CD14-positive monocyte (primary cell): ENCODE measurements around the gene NBDY. TPM values are rescaled to one million over a fixed set of nuclear protein-coding genes. Genes with fewer than 3 reads are reported as not detected.
"Not testable (repeated sequence)": the region's sequence is repeated elsewhere in the genome, so short reads cannot be mapped to it uniquely, and the experiment has no call there.

Experiments used
- DNase-seq, 3 donors: peaks; one replicate each; pipeline ENCODE4 v3.0.0-alpha.2; 2011 to 2022
- H2AFZ ChIP-seq: 2 replicates; pipeline ENCODE4 v1.6.0; 2012; ENCODE audit warnings: mild to moderate bottlenecking, low read depth, low read length, inconsistent platforms; ENCODE audit not compliant: insufficient read depth, poor library complexity, severe bottlenecking
- H3K27ac ChIP-seq, 2 donors: 1 replicate in 1 of 2; 2 replicates in 1 of 2; pipeline ENCODE4 v1.5.1; 2012 to 2013; ENCODE audit warnings: low read length in 2 of 2, control low read depth in 1 of 2, inconsistent platforms in 1 of 2, low read depth in 1 of 2, mild to moderate bottlenecking in 1 of 2
- H3K27me3 ChIP-seq, 2 donors: one replicate each; pipeline versions ENCODE4 v1.6.0 to v1.6.1; 2011 to 2013; ENCODE audit warnings: low read length in 2 of 2; ENCODE audit not compliant: control insufficient read depth in 2 of 2, insufficient read depth in 2 of 2
- H3K36me3 ChIP-seq, 2 donors: replicated peaks in 1 of 2; 1 replicate in 1 of 2; 2 replicates in 1 of 2; pipeline versions ENCODE4 v1.5.1 to v1.6.1; 2012 to 2013; ENCODE audit warnings: low read length in 2 of 2, control low read depth in 1 of 2, inconsistent platforms in 1 of 2, mild to moderate bottlenecking in 1 of 2; ENCODE audit not compliant: insufficient read depth in 2 of 2, control insufficient read depth in 1 of 2
- H3K4me1 ChIP-seq, 2 donors: 1 replicate in 1 of 2; 2 replicates in 1 of 2; pipeline versions ENCODE4 v1.5.1 to v1.6.1; 2012 to 2013; ENCODE audit warnings: low read length in 2 of 2, control low read depth in 1 of 2, inconsistent platforms in 1 of 2, mild to moderate bottlenecking in 1 of 2, moderate library complexity in 1 of 2; ENCODE audit not compliant: insufficient read depth in 2 of 2, control insufficient read depth in 1 of 2
- H3K4me2 ChIP-seq: replicated peaks from 2 replicates; pipeline ENCODE3; 2012; ENCODE audit warnings: low read length, moderate library complexity, mild to moderate bottlenecking; ENCODE audit not compliant: poor library complexity, severe bottlenecking; ENCODE audit errors: extremely low read depth
- H3K4me3 ChIP-seq, 3 experiments: fragments of 200-600 bp in 1 of 3; sonication (generic) in 1 of 3; replicated peaks in 1 of 3; 1 replicate in 2 of 3; 2 replicates in 1 of 3; pipeline ENCODE4 v1.5.1; 2011 to 2013; ENCODE audit warnings: low read length in 3 of 3, mild to moderate bottlenecking in 3 of 3, control low read depth in 2 of 3, low read depth in 2 of 3, inconsistent platforms in 1 of 3, moderate library complexity in 1 of 3
- H3K79me2 ChIP-seq: 2 replicates; pipeline ENCODE4 v1.6.0; 2012; ENCODE audit warnings: mild to moderate bottlenecking, control low read depth, inconsistent platforms, low read length, moderate library complexity; ENCODE audit not compliant: insufficient read depth
- H3K9ac ChIP-seq: 2 replicates; pipeline ENCODE4 v1.6.0; 2017; ENCODE audit warnings: low read length, mild to moderate bottlenecking; ENCODE audit not compliant: insufficient read depth, poor library complexity, severe bottlenecking
- H3K9me3 ChIP-seq, 2 donors: replicated peaks in 1 of 2; 1 replicate in 1 of 2; 2 replicates in 1 of 2; pipeline versions ENCODE4 v1.5.1 to v1.6.1; 2012 to 2013; ENCODE audit warnings: low read length in 2 of 2, control low read depth in 1 of 2; ENCODE audit not compliant: control insufficient read depth in 1 of 2, insufficient read depth in 1 of 2
- H4K20me1 ChIP-seq: 2 replicates; pipeline ENCODE4 v1.6.0; 2012; ENCODE audit warnings: mild to moderate bottlenecking, low read length, control low read depth, moderate library complexity; ENCODE audit not compliant: insufficient read depth
- H3K27ac Mint-ChIP-seq, 7 donors: one replicate each; pipeline ENCODE4 v1.8.0; 2020; ENCODE audit warnings: mild to moderate bottlenecking in 7 of 7, mixed read lengths in 7 of 7, moderate library complexity in 6 of 7, inconsistent platforms in 2 of 7
- H3K27me3 Mint-ChIP-seq, 3 donors: one replicate each; pipeline ENCODE4 v1.8.0; 2021 to 2022; ENCODE audit warnings: low read depth in 3 of 3, mild to moderate bottlenecking in 3 of 3, mixed read lengths in 3 of 3, moderate library complexity in 3 of 3, inconsistent platforms in 1 of 3
- H3K36me3 Mint-ChIP-seq, 2 donors: one replicate each; pipeline ENCODE4 v1.8.0; 2020; ENCODE audit warnings: mixed read lengths in 2 of 2, inconsistent platforms in 1 of 2, mild to moderate bottlenecking in 1 of 2
- H3K4me1 Mint-ChIP-seq: one replicate; pipeline ENCODE4 v1.8.0; 2020; ENCODE audit warnings: mild to moderate bottlenecking, mixed read lengths
- H3K4me3 Mint-ChIP-seq, 2 donors: one replicate each; pipeline ENCODE4 v1.8.0; 2020; ENCODE audit warnings: mild to moderate bottlenecking in 2 of 2, mixed read lengths in 2 of 2, moderate library complexity in 1 of 2
- H3K9me3 Mint-ChIP-seq, 7 donors: one replicate each; pipeline ENCODE4 v1.8.0; 2020 to 2022; ENCODE audit warnings: mixed read lengths in 7 of 7, mild to moderate bottlenecking in 6 of 7, moderate library complexity in 6 of 7, inconsistent platforms in 2 of 7
- CTCF ChIP-seq: fragments of 200-600 bp; IDR thresholded peaks from one replicate; pipeline ENCODE4 v1.8.0; 2022; ENCODE audit warnings: antibody characterized with exemption, mild to moderate bottlenecking
- WGBS: methylation state at CpG from one replicate; pipeline ENCODE4 v1.1.5; 2013; ENCODE audit warnings: missing lambda C conversion rate; ENCODE audit not compliant: insufficient coverage; 5-methylcytosine and 5-hydroxymethylcytosine counted together
- intact Hi-C, 2 donors: fragments of 100-400 bp; cut with micrococcal nuclease; formaldehyde crosslinking; loops; one replicate each; pipeline versions ENCODE4 v1.15.0 to v1.15.1; 2023
- polyA minus RNA-seq: library from RNA; depleted of rRNA, polyadenylated mRNA; stranded (reverse); fragments of >200 nt; gene quantifications from 2 replicates; pipeline ENCODE4 v1.2.3, GENCODE V29; 2012
- polyA plus RNA-seq, 3 donors: library from polyadenylated mRNA; depleted of rRNA in 1 of 3; unstranded in 2 of 3; stranded (reverse) in 1 of 3; fragments of 300-500 nt in 2 of 3; fragments of >200 nt in 1 of 3; fragmentation: Illumina TruSeq in 2 of 3; gene quantifications; 1 replicate in 2 of 3; 2 replicates in 1 of 3; pipeline ENCODE4 v1.2.3, GENCODE V29; 2012 to 2021
- total RNA-seq, 12 experiments: library from RNA in 1 of 12; stranded (reverse) in 1 of 12; fragments of 120-200 nt in 1 of 12; gene quantifications; one replicate each; pipeline ENCODE4 v1.2.4 and lab custom pipeline; 2013 to 2026; ENCODE audit warnings: mixed read lengths in 6 of 12, inconsistent platforms in 1 of 12

NBDY gene
- 6.6 TPM for total RNA-seq (2013)
- polyA plus RNA-seq (10 to 100 TPM; 14.4 to 24.9 (median 22.1) TPM), polyA minus RNA-seq (1.4 and 1.5 TPM in 2 replicates), total RNA-seq (lab: John Stamatoyannopoulos, UW) (1.1 to 9.5 (median 6.5) reads per million in 11 experiments)

- no peak for TF ChIP-seq CTCF
- H3K27ac ChIP-seq: peak within 1 kb of the TSS; percentile 22 to 71
- H3K36me3 ChIP-seq: no peaks in the 10 kb centered on the region
- H3K9ac ChIP-seq: peak within 1 kb of the TSS; percentile 63
- H4K20me1 ChIP-seq: no peaks in the 10 kb centered on the region
- no peaks in the 10 kb centered on the region for H3K9me3 ChIP-seq
- H3K4me1 ChIP-seq: peaks cover 9 to 10% of the 10 kb centered on the region in 2 donors
- Mint-ChIP-seq H3K36me3 (no peaks in the 10 kb centered on the region), H3K27me3 (peaks cover 0 to 12% (median 0%) of the 10 kb centered on the region in 3 donors), H3K27ac (peak within 1 kb of the TSS; percentile 33 to 87 (median 72)), H3K9me3 (no peaks in the 10 kb centered on the region), H3K4me1 (peaks cover 22% of the 10 kb centered on the region), H3K4me3 (peak within 1 kb of the TSS; percentile 88 to 95)
- H3K79me2 ChIP-seq: peaks cover 18% of the 10 kb centered on the region
- peak within 1 kb of the TSS; percentile 75 for H2AFZ ChIP-seq
- peak within 1 kb of the TSS; percentile 71 to 86 (median 73) for H3K4me3 ChIP-seq
- peak in 1 of 3 donors; percentile 35 for DNase-seq
- intact Hi-C loops: no loop called here
- 0% methylated on average over 9 of the region's 23 CpGs for WGBS
- no peaks in the 10 kb centered on the region for H3K27me3 ChIP-seq
- peak within 1 kb of the TSS; percentile 76 for H3K4me2 ChIP-seq
Measured at GRCh38 chrX:56729152-56729850, at the start of gene NBDY. Gene NBDY, plus strand, starts transcription at chrX:56729243. Its CDS starts 111 bp downstream, at chrX:56729354.

- intact Hi-C loops, H3K36me3 Mint-ChIP-seq, H3K27me3 ChIP-seq, H3K9ac ChIP-seq, H3K9me3 Mint-ChIP-seq, H4K20me1 ChIP-seq, H3K4me3 Mint-ChIP-seq, H3K4me1 ChIP-seq, DNase-seq, H3K4me2 ChIP-seq, H3K27ac ChIP-seq, H3K9me3 ChIP-seq, H3K4me3 ChIP-seq, H3K4me1 Mint-ChIP-seq, H2AFZ ChIP-seq, H3K36me3 ChIP-seq, H3K79me2 ChIP-seq, H3K27ac Mint-ChIP-seq: not testable (repeated sequence)
- H3K27me3 Mint-ChIP-seq: peaks cover 0 to 18% (median 2%) of the 10 kb centered on the region in 3 donors
- WGBS: no CpG with 5 or more reads among the region's 4 CpGs
Measured at GRCh38 chrX:56704530-56704929, 24.5 kb upstream of the NBDY start.
